WTC11 (cell line): ENCODE results near the gene SYNRG. TPM values are rescaled to one million over a fixed set of nuclear protein-coding genes. Genes with fewer than 3 reads are reported as not detected.

Experiments
- ATAC-seq: fragments of 200-7000 bp; cut with Tn5 transposase; 2 replicates; pipeline ENCODE4 v1.10.0; 2021; ENCODE audit warnings: mild to moderate bottlenecking, moderate library complexity
- CTCF ChIA-PET: fragments of 300-600 bp; sonication (Branson Sonifier 250); formaldehyde crosslinking; loops from one replicate; lab custom pipeline; 2021; ENCODE audit warnings: antibody characterized with exemption; lab: Charles Lee
- POLR2A ChIA-PET: fragments of 350-600 bp; sonication (Branson Sonifier 250); formaldehyde crosslinking; loops from one replicate; lab custom pipeline; 2021; ENCODE audit warnings: antibody characterized with exemption; lab: Charles Lee
- DNase-seq: peaks from one replicate; pipeline ENCODE4 v3.0.0; 2021; ENCODE audit warnings: low spot score
- H3K27ac Mint-ChIP-seq: 2 replicates; pipeline ENCODE4 v1.8.0; 2021; ENCODE audit warnings: mixed read lengths
- H3K27me3 Mint-ChIP-seq: 2 replicates; pipeline ENCODE4 v1.8.0; 2021; ENCODE audit warnings: low read depth, mild to moderate bottlenecking, moderate library complexity, mixed read lengths
- H3K36me3 Mint-ChIP-seq: 2 replicates; pipeline ENCODE4 v1.8.0; 2021; ENCODE audit warnings: mixed read lengths
- H3K4me1 Mint-ChIP-seq: 2 replicates; pipeline ENCODE4 v1.8.0; 2022; ENCODE audit warnings: mixed read lengths
- H3K4me3 Mint-ChIP-seq: 2 replicates; pipeline ENCODE4 v1.8.0; 2021; ENCODE audit warnings: mild to moderate bottlenecking, moderate library complexity, mixed read lengths
- H3K9me3 Mint-ChIP-seq: 2 replicates; pipeline ENCODE4 v1.8.0; 2021; ENCODE audit warnings: mixed read lengths
- ATF3 ChIP-seq: sonication (generic); formaldehyde crosslinking; conservative IDR thresholded peaks from 2 replicates; pipeline ENCODE4 v1.8.1; 2022; ENCODE audit warnings: mild to moderate bottlenecking, missing genetic modification reagents
- CTCF ChIP-seq: fragments of 200-600 bp; IDR thresholded peaks from 2 replicates; pipeline ENCODE4 v1.8.0; 2022; ENCODE audit warnings: antibody characterized with exemption
- EMX1 ChIP-seq: fragments of 250-450 bp; sonication (Bioruptor Pico); IDR thresholded peaks from 2 replicates; pipeline ENCODE4 v1.8.0; 2021; ENCODE audit warnings: mild to moderate bottlenecking
- ESRRA ChIP-seq: sonication (generic); formaldehyde crosslinking; IDR thresholded peaks from 2 replicates; pipeline ENCODE4 v1.8.1; 2022; ENCODE audit warnings: mild to moderate bottlenecking, missing genetic modification reagents, borderline replicate concordance
- ETV6 ChIP-seq: sonication (generic); formaldehyde crosslinking; IDR thresholded peaks from 2 replicates; pipeline ENCODE4 v1.8.1; 2022; ENCODE audit warnings: mild to moderate bottlenecking, missing genetic modification reagents
- FOXP1 ChIP-seq: sonication (generic); formaldehyde crosslinking; IDR thresholded peaks from 2 replicates; pipeline ENCODE4 v1.8.0; 2022; ENCODE audit warnings: missing genetic modification reagents, mild to moderate bottlenecking, moderate library complexity, borderline replicate concordance
- GTF2I ChIP-seq: fragments of 250-450 bp; sonication (Bioruptor Pico); conservative IDR thresholded peaks from 2 replicates; pipeline ENCODE4 v1.4.0; 2021; ENCODE audit warnings: mild to moderate bottlenecking
- JUN ChIP-seq: sonication (generic); formaldehyde crosslinking; IDR thresholded peaks from 2 replicates; pipeline ENCODE4 v1.8.0; 2023; ENCODE audit warnings: mild to moderate bottlenecking, missing genetic modification reagents
- MYBL2 ChIP-seq: sonication (generic); formaldehyde crosslinking; IDR thresholded peaks from 2 replicates; pipeline ENCODE4 v1.8.1; 2023; ENCODE audit warnings: mild to moderate bottlenecking, moderate library complexity, missing genetic modification reagents
- NFE2L1 ChIP-seq: sonication (generic); formaldehyde crosslinking; IDR thresholded peaks from 2 replicates; pipeline ENCODE4 v1.8.1; 2023; ENCODE audit warnings: missing genetic modification reagents
- NR1H2 ChIP-seq: sonication (generic); formaldehyde crosslinking; IDR thresholded peaks from 2 replicates; pipeline ENCODE4 v1.9.0; 2021; ENCODE audit warnings: mild to moderate bottlenecking, moderate library complexity, missing genetic modification reagents
- NR2C2 ChIP-seq: sonication (generic); formaldehyde crosslinking; IDR thresholded peaks from 2 replicates; pipeline ENCODE4 v1.8.0; 2022; ENCODE audit warnings: mild to moderate bottlenecking, missing genetic modification reagents
- PREB ChIP-seq: sonication (generic); formaldehyde crosslinking; IDR thresholded peaks from 2 replicates; pipeline ENCODE4 v1.8.1; 2022; ENCODE audit warnings: mild to moderate bottlenecking, missing genetic modification reagents, moderate library complexity, borderline replicate concordance
- PRRX2 ChIP-seq: fragments of 250-450 bp; sonication (Bioruptor Pico); IDR thresholded peaks from 2 replicates; pipeline ENCODE4 v1.8.0; 2021; ENCODE audit warnings: mild to moderate bottlenecking
- SP1 ChIP-seq: sonication (generic); formaldehyde crosslinking; conservative IDR thresholded peaks from 2 replicates; pipeline ENCODE4 v1.8.1; 2022; ENCODE audit warnings: missing genetic modification reagents
- TEAD1 ChIP-seq: sonication (generic); formaldehyde crosslinking; IDR thresholded peaks from 2 replicates; pipeline ENCODE4 v1.8.0; 2022; ENCODE audit warnings: mild to moderate bottlenecking, missing genetic modification reagents
- TEAD4 ChIP-seq: sonication (generic); formaldehyde crosslinking; IDR thresholded peaks from 2 replicates; pipeline ENCODE4 v1.8.0; 2022; ENCODE audit warnings: mild to moderate bottlenecking, missing genetic modification reagents
- ZNF317 ChIP-seq: sonication (generic); formaldehyde crosslinking; IDR thresholded peaks from 2 replicates; pipeline ENCODE4 v1.8.1; 2023; ENCODE audit warnings: low read depth, mild to moderate bottlenecking, moderate library complexity, missing genetic modification reagents, borderline replicate concordance
- ZNF423 ChIP-seq: fragments of 250-450 bp; sonication (Bioruptor Pico); IDR thresholded peaks from 2 replicates; pipeline ENCODE4 v2.1.2; 2022; ENCODE audit warnings: mild to moderate bottlenecking, moderate library complexity
- ZSCAN18 ChIP-seq: fragments of 250-450 bp; sonication (Bioruptor Pico); IDR thresholded peaks from 2 replicates; pipeline ENCODE4 v2.1.2; 2022; ENCODE audit warnings: mild to moderate bottlenecking, moderate library complexity
- total RNA-seq: library from RNA; stranded (reverse); gene quantifications from 3 replicates; pipeline ENCODE4 v1.2.3, GENCODE V29; 2021
- TF ChIP-seq, protein P1 (sequence below): sonication (generic); formaldehyde crosslinking; IDR thresholded peaks from 2 replicates; pipeline ENCODE4 v1.8.1; 2023; ENCODE audit warnings: mild to moderate bottlenecking, missing genetic modification reagents
- TF ChIP-seq, protein P2 (sequence below): fragments of 250-450 bp; sonication (Bioruptor Pico); IDR thresholded peaks from 2 replicates; pipeline ENCODE4 v1.9.0; 2021; ENCODE audit warnings: moderate library complexity, mild to moderate bottlenecking, inconsistent platforms, borderline replicate concordance
- TF ChIP-seq, protein P3 (sequence below): sonication (generic); formaldehyde crosslinking; IDR thresholded peaks from 2 replicates; pipeline ENCODE4 v1.8.0; 2022; ENCODE audit warnings: mild to moderate bottlenecking, missing genetic modification reagents
- TF ChIP-seq, protein P4 (sequence below): sonication (generic); formaldehyde crosslinking; IDR thresholded peaks from 2 replicates; pipeline ENCODE4 v1.8.1; 2022; ENCODE audit warnings: mild to moderate bottlenecking, moderate library complexity, missing genetic modification reagents

The SYNRG gene
- total RNA-seq, 1 experiment from 2014 or later: 31.3 TPM

GRCh38 chr17:37506678-37507077, 102.5 kb downstream of the SYNRG start:
- peak; percentile 79 for DNase-seq
- Mint-ChIP-seq H3K4me1 (peaks cover 14% of the 10 kb centered on the region), H3K9me3 (no peaks in the 10 kb centered on the region), H3K36me3 (0 out of 2 replicates have a peak, but pooled peaks cover 3% of the 10 kb centered on the region), H3K27me3 (no peaks in the 10 kb centered on the region)
- TF ChIP-seq CTCF (peak; percentile 43; the same call in 1 of the 2 replicates), SP1 (CRISPR knock-in tag) (no peak), GTF2I (CRISPR knock-in tag) (no peak), NFE2L1 (CRISPR knock-in tag) (no peak), TEAD1 (CRISPR knock-in tag) (no peak), NR1H2 (CRISPR knock-in tag) (no peak)
- TF ChIP-seq, all 79 proteins: peak for 1
- no peak overlapping the region for H3K4me3 Mint-ChIP-seq
- H3K27ac Mint-ChIP-seq: peak overlapping the region; percentile 43
- ChIA-PET POLR2A (no interaction called here), CTCF (interaction anchor here (0.6 to 2.2 kb wide), 22 partner anchors 8 to 264 kb away, joined by 3 to 19 read pairs (median 4); no protein-coding TSS in a partner anchor)
- peak; percentile 99 for ATAC-seq

DNA sequence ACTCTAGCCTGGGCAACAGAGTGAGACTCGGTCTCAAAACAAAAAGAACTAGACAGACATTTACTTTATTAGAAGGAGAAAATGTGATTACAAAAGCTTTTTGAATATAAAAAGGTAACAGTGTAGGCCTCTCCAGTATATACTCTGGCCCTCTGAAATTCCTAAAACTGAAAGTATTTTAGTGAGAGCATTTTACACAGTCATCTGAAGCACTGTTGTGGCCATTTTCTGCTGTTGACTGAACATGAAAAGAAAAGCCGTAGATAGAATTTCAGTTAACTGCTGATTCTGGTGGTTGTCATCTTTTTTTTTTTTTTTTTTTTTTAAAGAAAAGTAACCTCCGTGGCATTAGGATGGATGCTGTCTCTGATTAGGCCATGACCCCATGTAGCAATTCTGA, 103.9 kb downstream of the SYNRG start:
- Mint-ChIP-seq H3K9me3 (no peaks in the 10 kb centered on the region), H3K27ac (no peak overlapping the region), H3K4me3 (no peak overlapping the region), H3K36me3 (no peaks in the 10 kb centered on the region), H3K27me3 (no peaks in the 10 kb centered on the region), H3K4me1 (peaks cover 19% of the 10 kb centered on the region)
- POLR2A ChIA-PET: no interaction called here
- no peak for ATAC-seq
- TF ChIP-seq, protein P1, sequence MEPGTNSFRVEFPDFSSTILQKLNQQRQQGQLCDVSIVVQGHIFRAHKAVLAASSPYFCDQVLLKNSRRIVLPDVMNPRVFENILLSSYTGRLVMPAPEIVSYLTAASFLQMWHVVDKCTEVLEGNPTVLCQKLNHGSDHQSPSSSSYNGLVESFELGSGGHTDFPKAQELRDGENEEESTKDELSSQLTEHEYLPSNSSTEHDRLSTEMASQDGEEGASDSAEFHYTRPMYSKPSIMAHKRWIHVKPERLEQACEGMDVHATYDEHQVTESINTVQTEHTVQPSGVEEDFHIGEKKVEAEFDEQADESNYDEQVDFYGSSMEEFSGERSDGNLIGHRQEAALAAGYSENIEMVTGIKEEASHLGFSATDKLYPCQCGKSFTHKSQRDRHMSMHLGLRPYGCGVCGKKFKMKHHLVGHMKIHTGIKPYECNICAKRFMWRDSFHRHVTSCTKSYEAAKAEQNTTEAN (CRISPR knock-in tag): no peak
- TF ChIP-seq JUN (CRISPR knock-in tag) (no peak), PRRX2 (CRISPR knock-in tag) (no peak), NR2C2 (CRISPR knock-in tag) (no peak), ZNF317 (CRISPR knock-in tag) (no peak), MYBL2 (no peak), ATF3 (CRISPR knock-in tag) (no peak), ZNF423 (CRISPR knock-in tag) (no peak), NFE2L1 (CRISPR knock-in tag) (no peak)
- TF ChIP-seq, protein P2, sequence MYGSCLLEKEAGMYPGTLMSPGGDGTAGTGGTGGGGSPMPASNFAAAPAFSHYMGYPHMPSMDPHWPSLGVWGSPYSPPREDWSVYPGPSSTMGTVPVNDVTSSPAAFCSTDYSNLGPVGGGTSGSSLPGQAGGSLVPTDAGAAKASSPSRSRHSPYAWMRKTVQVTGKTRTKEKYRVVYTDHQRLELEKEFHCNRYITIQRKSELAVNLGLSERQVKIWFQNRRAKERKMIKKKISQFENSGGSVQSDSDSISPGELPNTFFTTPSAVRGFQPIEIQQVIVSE: no peak
- TF ChIP-seq, protein P3, sequence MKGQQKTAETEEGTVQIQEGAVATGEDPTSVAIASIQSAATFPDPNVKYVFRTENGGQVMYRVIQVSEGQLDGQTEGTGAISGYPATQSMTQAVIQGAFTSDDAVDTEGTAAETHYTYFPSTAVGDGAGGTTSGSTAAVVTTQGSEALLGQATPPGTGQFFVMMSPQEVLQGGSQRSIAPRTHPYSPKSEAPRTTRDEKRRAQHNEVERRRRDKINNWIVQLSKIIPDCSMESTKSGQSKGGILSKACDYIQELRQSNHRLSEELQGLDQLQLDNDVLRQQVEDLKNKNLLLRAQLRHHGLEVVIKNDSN (CRISPR knock-in tag): no peak
- TF ChIP-seq, protein P4, sequence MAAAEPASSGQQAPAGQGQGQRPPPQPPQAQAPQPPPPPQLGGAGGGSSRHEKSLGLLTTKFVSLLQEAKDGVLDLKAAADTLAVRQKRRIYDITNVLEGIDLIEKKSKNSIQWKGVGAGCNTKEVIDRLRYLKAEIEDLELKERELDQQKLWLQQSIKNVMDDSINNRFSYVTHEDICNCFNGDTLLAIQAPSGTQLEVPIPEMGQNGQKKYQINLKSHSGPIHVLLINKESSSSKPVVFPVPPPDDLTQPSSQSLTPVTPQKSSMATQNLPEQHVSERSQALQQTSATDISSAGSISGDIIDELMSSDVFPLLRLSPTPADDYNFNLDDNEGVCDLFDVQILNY (CRISPR knock-in tag): no peak
- CTCF ChIA-PET: interaction anchor here (1.8 kb wide), 1 partner anchor 10 kb away, joined by 5 read pairs; no protein-coding TSS in a partner anchor
- no peak for DNase-seq

DNA sequence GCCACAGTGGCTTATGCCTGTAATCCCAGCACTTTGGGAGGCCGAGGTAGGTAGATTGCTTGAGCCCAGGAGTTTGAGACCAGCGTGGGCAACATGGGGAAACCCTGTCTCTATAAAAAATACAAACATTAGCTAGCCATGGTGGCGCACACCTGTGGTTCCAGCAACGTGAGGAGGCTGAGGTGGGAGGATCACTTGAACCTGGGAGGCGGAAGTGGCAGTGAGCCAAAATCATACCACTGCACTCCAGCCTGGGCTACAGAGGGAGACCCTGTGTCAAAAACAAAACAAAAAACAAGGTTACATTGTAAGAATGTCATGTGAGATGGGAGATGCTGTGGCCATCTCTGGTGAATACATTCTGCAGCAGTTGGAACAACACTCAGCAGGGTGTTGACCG, 106.1 kb downstream of the SYNRG start:
- no peak overlapping the region for H3K4me3 Mint-ChIP-seq
- no peak overlapping the region for H3K27ac Mint-ChIP-seq
- DNase-seq (no peak), ATAC-seq (no peak)
- ChIA-PET POLR2A (no interaction called here), CTCF (interaction anchor here (1.2 to 1.3 kb wide), 2 partner anchors 18 to 24 kb away, joined by 3 read pairs; no protein-coding TSS in a partner anchor)
- H3K36me3 Mint-ChIP-seq: no peaks in the 10 kb centered on the region
- H3K9me3 Mint-ChIP-seq: no peaks in the 10 kb centered on the region
- H3K4me1 Mint-ChIP-seq: peaks cover 19% of the 10 kb centered on the region
- no peaks in the 10 kb centered on the region for H3K27me3 Mint-ChIP-seq
- no peak for TF ChIP-seq ESRRA (CRISPR knock-in tag)
- TF ChIP-seq PRRX2 (CRISPR knock-in tag): no peak
- TF ChIP-seq TEAD4 (CRISPR knock-in tag): no peak
- TF ChIP-seq ATF3 (CRISPR knock-in tag): no peak
- no peak for TF ChIP-seq ZSCAN18 (CRISPR knock-in tag)
- no peak for TF ChIP-seq PREB
- TF ChIP-seq ETV6 (CRISPR knock-in tag): no peak
- TF ChIP-seq FOXP1 (CRISPR knock-in tag): no peak
- no peak for TF ChIP-seq EMX1 (CRISPR knock-in tag)
